T-helper 22 cell (primary cell): ENCODE data around the gene MTMR4.
A peak's percentile ranks its signal among the peaks of the same experiment; 100 is the strongest.
"Not testable (repeated sequence)": the region's sequence is repeated elsewhere in the genome, so short reads cannot be mapped to it uniquely, and the experiment has no call there.

Source experiments
- DNase-seq: peaks from one replicate; pipeline ENCODE4 v3.0.0-alpha.2; 2020; ENCODE audit warnings: low read depth

The MTMR4 gene

DNA sequence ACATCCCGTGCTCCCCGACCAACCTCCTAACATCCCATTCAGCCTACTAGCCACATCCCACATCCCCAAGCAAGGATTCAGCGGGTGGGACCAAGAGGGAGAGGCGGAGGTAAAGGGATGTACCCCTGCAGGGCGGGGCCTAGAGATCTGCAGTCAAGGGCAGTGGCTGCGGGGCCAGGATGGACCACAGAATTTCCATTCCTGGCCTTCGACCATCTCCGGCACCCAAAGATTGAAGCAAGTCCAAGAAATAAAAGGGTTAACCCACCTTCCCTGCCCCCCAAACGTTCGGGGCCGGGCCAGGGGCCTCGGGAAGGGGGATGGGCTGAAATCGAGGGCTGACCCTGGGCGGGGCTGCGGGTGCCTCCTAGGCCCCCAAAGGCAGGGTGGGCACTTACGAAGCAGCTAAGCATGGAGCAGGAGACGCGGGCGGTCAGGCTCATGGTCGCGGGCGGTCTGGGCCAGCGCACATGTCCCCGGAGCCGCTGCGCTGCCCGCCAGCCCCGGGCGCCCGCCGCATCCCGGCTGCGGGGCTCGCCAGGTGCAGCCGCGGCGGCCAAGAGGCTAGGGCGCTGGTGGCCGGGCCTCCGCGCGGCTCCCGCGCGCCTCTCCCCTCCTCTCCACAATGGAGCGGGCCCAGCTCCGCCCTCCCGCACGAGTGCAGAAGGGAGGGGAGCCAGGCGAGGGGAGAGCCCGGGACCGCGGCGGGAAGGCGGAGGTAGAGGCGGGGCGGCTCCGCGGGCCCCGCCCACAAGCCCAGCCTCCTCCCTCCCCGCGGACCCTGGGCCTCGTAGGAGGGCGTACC lies at the start of gene MTMR4:
TSS of gene MTMR4 (minus strand) at position 674 of the 805 bp plus-strand sequence. CDS start at position 443, 231 bp downstream.
- DNase-seq, result peak; percentile 72

DNA sequence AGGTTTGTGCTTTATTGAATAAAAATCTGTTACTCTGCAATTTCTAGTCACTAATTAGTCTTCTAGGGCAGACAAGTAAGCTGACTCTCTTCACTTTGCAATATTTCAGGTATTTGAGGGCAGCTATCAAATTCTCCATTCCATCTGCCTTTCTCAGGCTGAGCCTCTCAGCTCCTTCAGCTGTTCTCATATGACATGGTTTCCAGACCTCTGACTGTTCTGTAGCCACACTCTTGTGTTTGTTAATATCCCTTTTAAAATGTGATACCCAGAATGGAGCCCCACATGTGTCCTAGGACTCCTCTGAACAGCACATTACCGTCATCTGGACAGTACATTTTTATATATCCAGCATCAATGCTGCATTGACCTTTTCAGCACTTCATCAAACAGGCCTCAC lies 46.1 kb upstream of the MTMR4 start:
- no peak for DNase-seq

DNA sequence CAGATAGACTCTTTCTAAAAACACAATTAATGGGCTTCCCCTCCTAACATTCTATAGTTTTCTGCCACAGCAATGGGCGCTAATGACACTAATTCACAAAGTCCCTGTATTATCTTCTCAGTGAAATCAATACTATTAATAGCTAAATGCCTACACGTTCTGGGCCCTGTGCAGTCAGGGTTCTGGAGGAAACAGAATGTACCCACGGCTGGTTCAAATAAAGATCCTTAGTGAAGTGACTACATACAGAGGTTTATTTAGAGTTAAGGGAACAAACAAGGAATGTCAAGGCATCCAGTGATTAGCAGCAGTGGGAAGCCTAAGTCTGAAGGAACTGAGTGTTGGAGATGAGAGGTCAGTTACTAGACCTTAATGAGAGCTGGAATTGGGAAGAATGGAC lies 43.5 kb upstream of the MTMR4 start:
- DNase-seq, result no peak

DNA sequence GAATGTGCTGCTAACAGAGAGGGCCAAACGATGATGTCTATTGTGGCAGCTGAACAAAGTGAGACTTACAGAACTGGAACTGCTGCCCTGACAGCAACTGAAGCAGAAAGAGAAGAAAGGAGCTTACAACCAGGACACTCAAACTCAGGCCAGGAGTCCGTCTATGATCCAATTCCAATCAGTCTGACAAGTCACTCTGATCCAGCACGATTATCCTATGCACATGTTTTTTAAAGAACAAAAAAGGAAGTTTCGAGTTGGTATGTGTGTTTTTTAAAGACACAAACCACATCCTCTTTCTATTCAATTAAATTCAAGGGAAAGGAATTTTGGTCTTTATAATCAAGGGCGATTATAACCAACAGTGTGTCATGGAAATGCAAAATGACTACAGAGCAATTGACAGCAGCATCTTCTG lies 42.4 kb upstream of the MTMR4 start:
- DNase-seq, result no peak

DNA sequence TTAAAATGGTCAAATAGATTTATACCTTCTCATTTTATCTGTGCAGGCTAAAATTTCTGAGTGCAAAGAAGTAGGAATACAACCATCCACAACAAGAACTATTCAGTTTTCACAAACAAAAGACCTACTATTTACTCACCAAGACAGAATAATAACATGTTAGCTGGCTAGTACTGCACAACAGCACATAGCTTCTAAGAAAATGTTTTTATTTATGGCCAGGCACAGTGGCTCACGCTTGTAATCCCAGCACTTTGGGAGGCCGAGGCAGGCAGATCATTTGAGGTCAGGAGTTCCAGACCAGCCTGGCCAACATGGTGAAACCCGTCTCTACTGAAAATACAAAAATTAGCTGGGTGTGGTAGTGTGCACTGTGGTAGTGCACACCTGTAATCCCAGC lies 40.7 kb upstream of the MTMR4 start:
- not testable (repeated sequence) for DNase-seq

DNA sequence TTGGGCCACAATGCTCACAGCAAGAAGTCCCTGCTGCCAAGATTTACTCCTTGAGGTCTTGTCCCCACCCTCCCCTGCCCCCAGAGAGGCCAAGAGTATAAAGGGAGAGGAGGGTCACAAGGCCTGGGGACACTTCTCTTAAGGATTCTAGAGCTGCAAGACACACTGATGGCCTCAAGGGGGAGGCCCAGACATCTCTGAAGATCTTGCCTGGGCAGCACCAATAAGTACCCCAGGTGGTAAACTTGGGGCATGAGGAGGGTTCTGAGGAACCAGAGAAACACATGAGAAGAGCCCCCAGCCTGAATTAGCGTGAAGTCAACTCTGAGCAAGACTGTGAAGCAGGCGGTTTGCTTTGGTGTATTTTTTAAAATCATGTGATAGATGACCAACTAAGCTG lies 26.8 kb upstream of the MTMR4 start:
- DNase-seq, result no peak

DNA sequence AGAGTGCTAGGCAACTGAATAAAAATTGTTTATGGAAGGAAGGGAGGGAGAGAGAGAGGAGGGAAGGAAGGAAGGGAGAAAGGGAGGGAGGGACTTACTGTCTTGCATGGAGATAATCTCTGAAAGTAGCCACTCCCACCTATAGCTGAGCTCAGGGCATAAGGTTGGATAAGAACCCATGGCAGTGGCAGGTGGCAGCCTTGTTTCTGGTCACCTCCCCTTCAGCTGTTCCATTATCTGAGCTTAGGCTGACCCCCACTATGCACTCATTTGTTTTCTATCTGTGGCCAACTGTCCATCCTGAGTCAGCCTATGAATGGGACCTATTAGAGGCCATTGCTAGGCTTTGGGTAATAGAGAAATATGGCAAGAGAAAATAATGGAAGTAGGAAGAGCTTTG lies 25.3 kb upstream of the MTMR4 start:
- no peak for DNase-seq

DNA sequence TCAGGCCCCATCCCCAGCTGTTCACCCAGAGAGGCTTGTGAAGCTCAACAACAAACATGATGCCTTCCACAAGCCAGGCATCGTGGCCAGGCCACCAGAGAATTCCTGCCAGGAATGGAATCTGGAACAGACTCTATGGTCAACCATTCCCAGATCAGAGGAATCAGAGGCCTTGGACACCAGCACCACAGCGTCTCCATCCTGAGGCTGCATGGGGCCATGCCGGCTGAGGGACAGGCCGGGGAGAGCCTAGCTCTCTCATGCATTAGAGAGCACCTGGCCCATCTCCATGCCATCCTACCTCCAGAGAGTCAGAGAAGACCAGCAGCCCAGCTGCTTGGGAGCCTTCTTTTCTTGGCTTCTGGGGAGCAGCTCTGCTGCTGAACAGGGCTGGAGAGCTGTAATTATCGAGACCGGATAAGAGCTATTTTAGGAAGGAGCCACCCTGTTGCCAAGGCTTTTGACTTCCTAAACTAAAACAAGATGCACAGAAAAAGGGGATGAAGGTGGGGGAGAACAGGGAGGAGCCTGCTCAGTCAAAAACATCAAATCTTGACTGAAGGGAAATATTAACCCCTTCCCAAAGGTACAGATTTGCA lies 24.5 kb upstream of the MTMR4 start:
- no peak for DNase-seq

DNA sequence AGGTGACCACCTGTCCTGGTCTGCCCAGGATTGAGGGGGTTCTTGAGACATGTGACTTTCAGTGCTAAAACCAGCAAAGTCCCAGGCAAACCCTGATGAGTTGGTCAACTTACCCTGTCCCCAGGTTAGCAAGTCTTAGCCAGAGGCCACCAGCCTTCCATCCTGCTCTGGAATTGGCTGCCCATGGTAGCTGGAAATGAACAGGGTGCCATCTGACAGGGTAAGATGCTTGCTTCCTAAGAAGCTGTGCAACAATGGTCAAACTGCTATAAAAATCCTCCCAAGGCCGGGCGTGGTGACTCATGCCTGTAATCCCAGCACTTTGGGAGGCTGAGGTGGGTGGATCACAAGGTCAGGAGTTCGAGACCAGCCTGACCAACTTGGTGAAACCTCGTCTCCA lies 22.8 kb upstream of the MTMR4 start:
- DNase-seq, result no peak

DNA sequence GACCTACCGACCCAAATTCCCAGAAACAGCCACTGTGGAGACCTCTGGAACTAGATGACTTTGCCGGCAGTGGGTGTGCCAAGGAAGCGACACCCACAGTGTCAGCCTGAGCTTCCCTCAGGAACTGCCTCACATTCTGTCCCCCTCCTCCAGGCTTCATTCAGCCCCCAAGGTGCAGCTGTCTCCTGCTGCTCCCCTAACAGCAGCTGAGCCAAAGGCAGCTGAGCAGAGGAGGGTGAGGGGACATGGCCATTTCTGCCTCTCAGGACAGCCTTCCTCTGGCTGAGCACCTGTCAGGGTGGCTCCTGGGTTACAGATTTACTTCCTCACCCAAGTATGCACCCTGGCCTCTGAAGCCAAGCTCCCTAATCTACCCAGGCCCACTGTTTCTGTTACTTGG lies 22.1 kb upstream of the MTMR4 start:
- no peak for DNase-seq

DNA sequence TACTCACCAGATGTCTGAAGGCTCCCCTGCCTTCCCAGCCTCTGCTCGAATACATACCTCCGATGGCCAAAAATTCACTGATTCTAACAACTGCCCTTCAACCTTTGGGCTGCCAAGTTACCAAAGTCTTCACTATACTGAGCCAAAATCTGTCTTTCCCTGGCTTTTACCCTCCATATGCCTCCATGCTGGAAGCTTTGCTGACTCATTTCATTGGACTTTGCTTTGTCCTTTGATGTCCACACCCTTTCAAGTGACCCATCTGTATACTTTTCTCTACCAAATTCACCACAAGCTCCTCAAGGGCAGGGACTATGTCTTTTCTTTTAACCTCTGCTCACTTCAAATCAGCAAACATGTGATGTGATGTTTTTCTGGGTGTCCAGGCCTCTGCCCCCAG lies 21.0 kb upstream of the MTMR4 start:
- no peak for DNase-seq

DNA sequence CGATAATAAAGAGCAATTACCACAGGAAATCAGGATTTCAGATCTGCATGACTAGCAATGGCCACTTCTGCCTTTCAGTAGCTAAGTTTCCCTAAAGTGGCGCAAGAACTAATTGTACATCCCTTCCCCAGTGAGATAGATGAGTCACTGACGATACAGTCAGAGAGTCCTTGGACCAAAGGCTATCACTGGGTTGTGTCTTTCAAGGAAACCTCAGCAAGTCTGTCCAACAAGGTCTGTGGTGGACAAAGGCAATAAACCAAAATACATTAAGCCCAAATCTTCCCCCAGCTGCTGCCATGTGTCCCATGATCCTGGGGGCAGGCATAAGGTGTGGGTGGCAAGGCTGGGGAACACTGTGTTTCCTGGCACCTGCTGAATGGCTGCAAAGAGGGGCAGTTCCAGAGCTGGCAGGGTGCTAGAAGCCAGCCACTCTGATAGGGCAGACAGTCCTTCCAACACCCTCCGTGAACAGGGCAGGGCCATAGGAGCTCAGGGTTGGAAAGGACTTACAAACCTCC lies 20.5 kb upstream of the MTMR4 start:
- no peak for DNase-seq

DNA sequence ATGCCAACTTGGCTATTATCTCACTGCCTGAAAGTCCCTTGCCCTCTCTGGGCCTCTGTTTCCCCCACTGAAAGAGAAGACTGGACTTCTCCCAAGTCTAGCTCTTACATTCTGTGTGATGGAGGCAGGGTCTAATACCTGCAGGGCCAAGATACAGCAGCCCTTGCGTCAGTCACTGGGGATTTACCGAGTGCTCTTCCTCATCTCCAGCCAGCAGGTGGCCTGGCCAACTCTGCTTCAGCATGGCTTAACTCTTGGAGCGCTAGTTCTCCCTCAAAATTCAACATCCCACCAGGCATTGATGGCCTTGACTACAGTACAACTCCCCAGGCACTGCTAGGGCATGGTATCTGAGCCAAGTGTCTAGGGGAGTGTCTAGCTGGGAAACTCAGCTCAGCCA lies 19.9 kb upstream of the MTMR4 start:
- DNase-seq, result no peak

DNA sequence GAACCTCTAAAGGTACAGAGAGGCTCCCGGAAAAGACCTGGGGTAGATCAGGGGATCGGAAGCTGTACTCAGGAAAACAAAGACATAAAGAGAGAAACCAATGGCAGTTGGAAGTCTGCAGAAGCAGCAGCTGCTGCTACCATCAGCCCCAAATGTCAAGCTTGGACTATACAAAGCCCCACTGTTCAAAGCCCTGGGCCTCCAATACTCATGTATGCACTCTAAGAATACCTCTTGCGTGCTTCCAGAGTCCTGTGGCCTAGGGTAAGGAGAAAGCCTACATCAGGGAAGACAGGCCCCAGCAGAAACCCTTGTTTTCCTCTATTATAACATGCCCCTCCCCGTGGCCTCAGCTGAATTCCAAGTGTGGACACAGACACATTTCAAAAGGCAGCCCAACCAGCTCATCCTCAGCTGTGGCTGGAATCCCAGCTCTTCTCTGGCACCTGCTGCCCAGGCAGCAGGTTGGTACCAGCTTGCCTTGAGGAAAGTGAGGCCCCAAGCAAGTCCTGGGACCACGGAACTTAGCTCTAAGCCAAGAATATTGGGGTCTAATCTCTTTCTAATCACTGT lies 19.3 kb upstream of the MTMR4 start:
- no peak for DNase-seq

DNA sequence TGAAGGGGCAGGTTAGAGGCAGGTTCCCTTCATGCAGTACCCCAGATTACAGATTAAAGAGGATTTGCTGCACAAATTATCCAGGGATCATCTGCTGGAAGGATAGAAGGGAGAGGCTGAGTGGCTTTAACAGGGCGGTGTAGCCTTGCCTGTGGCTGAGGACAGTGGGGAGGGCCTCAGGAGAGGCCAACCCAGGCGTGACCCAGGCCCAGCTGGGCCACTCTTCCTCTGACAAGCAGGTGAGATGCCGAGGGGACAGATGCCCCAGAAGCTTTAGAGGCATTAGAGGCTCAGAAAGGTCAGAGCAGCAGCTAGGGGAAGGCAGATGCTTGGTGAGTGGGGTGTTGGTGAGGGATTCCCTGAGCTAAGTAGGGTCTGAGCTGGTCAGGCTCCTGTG lies 18.1 kb upstream of the MTMR4 start:
- DNase-seq, result no peak

DNA sequence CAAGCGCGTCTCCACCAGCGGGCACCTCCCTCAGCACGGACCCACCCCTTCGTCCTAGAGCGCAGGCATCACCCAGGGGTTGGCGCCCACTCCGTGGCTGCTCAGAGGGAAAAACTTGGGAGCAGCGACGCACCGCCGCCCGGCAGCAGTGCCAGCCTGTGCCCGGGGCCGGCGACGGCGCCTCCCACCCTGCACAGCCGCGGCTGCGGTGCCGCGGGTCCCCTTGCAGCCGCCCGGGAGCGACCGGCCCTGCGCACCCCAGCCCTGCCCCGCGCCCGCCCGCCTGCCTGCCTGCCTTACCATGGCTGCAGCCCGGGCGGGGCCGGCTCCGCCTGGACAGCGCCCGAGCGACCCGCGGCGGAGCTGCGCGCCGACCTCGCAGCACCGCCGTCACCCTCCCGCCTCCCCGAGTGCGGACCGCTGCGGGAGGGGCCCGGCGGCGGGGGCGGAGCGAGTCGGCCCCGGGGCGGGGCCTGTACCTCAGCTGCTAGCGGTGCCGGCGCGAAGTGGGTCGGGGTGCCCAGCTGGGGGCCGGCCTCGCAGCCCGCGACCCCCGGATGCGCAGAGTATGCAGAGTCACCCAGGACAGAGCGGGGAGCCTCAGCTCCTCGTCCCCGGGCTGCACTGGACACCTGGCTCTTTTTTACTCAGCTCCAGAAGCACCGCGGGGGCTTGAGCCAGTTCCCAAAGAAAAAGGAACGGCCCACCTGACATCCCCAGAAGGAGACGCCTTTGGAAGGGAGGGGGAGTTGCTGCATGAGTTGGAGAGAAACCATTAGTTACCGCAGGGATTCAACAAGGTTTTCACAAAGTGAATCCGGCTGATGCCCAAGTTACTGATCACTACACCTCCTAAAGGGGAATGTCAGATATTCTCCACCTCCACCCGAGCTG lies 17.5 kb upstream of the MTMR4 start:
- DNase-seq, result peak; percentile 41

DNA sequence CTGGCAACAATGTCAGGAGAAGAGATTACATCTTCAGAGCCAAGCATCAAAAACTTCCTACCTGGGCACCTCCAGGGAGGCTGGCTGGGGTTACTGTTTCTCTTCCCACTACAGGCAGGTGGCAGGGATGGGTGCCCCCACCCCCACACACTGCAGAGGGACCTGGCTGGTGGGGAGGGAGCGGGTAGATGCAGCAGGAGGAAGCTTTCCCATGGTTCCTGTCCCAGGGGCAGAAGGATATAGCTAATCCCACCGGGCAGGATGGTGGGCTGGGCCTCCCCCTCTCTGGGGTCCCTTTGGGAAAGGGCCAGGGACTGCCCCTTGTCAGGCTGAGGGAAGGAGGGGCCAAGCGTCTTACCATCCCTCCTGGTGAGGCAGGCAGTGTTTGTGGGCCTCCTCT lies 16.7 kb upstream of the MTMR4 start:
- no peak for DNase-seq

DNA sequence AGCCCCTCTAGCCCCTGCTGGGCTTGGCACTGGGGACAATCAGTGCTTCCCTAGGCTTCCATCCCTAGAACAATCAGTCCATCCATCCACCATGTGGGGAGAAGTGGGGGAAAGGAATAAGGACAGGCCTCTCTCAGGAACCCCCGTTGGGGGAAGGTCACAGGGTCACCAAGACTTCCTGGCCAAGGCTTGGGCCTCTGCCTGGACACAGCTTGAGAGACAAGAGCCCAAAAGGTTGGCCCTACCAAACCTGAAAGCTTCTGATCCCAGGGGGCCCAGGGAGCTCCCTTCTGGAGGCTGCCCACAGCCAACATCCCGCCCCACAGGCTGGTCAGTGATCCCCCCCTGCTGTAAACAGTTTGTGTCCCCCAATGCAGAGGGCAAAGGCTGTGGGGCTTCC lies 16.2 kb upstream of the MTMR4 start:
- DNase-seq, result no peak

DNA sequence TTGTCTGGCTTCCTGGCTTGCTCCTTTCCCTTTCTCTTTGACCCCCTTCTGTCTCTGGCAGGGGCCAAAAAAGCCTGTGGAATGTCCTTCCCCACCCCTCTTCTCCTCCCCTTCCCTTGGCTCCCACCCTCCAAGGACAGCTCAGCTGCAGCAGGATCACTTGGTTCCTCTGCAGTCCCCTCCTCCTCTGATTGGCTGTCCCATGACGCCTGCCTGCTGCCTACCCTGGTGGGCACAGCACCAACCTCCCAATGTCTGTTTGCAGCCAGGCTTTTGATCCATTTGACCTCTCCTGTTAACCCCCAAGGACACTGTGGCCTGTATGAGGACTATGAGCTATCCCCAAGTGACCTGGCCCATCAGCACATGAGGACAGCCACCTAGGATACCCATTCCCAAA lies 14.8 kb upstream of the MTMR4 start:
- no peak for DNase-seq

DNA sequence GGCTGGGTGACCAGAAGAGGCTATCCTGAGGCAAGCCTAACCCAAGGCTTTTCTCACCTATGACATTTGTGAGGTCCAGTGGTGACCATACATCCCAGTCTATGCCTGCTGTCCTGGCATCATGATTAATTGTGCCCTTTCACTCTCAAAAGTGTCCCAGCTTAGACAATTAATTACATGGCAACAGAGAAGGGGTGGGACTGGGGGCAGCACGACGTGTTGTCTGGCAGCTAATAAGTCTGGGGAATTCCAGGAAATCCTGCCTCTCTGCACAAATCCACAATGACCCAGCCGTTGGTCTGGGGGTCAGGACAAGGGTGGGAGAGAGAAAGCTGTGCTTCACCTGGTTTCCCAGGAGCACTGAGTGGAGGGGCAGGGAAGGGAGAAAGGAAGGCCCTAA lies 14.0 kb upstream of the MTMR4 start:
- DNase-seq, result no peak

DNA sequence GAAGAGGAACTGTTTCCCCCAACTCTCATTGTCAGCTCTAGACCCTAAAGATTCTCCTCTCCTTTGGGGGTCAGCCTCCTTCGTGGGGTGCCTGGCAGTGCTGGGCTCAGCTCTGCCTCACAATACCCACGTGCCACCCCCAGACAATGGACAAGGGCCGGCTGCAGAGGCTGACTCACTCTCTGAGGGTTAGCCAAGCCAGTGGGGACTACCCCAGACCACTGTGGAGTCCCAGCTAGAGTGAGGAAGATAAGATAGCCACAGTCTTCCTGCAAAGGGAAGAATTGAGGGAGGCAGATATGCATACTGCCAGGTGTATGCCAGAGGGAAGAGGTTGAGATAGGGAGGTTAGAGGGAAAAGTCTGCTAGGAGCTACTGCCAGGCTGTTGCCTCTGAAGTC lies 13.5 kb upstream of the MTMR4 start:
- DNase-seq, result no peak

DNA sequence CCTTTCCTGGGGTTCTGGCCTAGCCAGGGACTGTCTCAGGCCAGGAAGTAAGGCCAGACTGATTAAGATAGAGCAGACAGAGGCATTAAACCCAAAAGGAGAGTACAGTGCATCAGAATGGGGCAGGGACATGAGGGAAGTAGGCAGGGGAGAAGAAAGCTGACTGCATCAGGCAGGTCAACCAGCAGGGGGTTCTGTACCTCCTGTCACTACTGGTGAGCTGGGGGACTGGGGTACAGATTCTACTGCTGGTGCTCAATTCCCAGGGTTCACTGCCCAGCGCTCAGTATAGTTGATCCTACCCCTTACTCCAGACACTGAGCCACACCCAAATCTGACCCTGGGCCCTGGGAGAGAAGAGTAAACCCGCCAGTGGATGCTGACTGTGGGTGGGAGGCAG lies 12.9 kb upstream of the MTMR4 start:
- DNase-seq, result no peak
